Duodenal mucosa (tissue), 2 donors: ENCODE results near the gene AFG1L.
A peak's percentile ranks its signal among the peaks of the same experiment; 100 is the strongest.
"Not testable (repeated sequence)": the region's sequence is repeated elsewhere in the genome, so short reads cannot be mapped to it uniquely, and the experiment has no call there.

ENCODE experiments used
- H3K27ac ChIP-seq: one replicate; pipeline ENCODE4 v1.7.0; 2013; ENCODE audit warnings: low read depth, low read length
- H3K27me3 ChIP-seq, 2 donors: one replicate each; pipeline ENCODE4 v1.7.0; 2013; ENCODE audit warnings: low read length in 2 of 2, control low read depth in 1 of 2; ENCODE audit not compliant: insufficient read depth in 2 of 2, control insufficient read depth in 1 of 2
- H3K36me3 ChIP-seq, 2 donors: one replicate each; pipeline ENCODE4 v1.7.0; 2013; ENCODE audit warnings: low read length in 2 of 2, control low read depth in 1 of 2; ENCODE audit not compliant: insufficient read depth in 2 of 2, control insufficient read depth in 1 of 2
- H3K4me1 ChIP-seq, 2 donors: one replicate each; pipeline ENCODE4 v1.7.0; 2013; ENCODE audit warnings: low read length in 2 of 2, control low read depth in 1 of 2; ENCODE audit not compliant: insufficient read depth in 2 of 2, control insufficient read depth in 1 of 2
- H3K4me3 ChIP-seq, 2 donors: one replicate each; pipeline ENCODE4 v1.7.0; 2013; ENCODE audit warnings: low read length in 2 of 2, low read depth in 1 of 2
- H3K9ac ChIP-seq, 2 donors: one replicate each; pipeline ENCODE4 v1.7.0; 2013; ENCODE audit warnings: low read length in 2 of 2, low read depth in 1 of 2
- H3K9me3 ChIP-seq, 2 donors: one replicate each; pipeline ENCODE4 v1.7.0; 2013; ENCODE audit warnings: low read length in 2 of 2, control low read depth in 1 of 2; ENCODE audit not compliant: control insufficient read depth in 1 of 2

Gene AFG1L

DNA sequence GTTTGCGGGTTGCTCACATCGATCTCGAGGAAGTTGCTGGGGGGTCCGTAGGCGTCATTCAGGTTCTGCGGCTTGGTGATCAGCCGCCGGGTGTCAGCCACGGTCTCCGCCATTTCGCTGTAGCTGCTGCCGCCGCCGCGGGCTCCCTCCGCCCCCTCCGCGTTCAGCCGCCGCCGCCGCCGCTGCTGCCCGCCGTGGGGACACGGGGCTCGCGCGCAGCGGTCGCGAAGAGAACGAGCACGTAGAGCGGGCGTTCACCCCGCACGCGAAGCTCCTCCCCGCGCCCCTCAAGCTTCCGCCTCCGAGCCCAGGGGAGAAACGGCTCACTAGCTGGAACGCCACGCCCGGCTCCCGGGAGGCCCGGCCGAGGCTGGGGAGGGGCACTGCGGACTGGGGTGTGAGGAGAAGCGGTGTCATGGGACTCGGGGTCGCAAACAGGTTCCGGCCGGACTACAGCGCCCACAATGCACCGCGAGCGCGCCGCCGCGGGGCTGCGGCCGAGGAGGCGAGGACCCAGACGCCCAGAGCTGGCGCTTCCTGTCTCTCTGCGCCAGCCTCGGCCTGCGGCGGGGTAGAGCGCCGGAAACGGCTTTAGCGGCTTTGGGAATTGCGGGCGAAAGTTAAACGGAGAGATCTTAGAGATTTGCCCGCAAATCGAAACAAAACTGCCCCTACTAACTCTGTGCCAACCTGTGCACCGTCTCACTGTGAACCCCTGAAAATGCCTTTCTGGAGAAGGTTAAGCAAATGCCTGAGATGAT lies 33.9 kb upstream of the AFG1L start, which contains the start of gene SNX3:
TSS of gene SNX3 (minus strand) at position 232 of the 761 bp plus-strand sequence. CDS start at position 113, 119 bp downstream.
- peak within 1 kb of the TSS; percentile 95 for H3K27ac ChIP-seq
- no peaks in the 10 kb centered on the region for H3K9me3 ChIP-seq
- H3K4me1 ChIP-seq = peaks cover 10 to 11% of the 10 kb centered on the region in 2 donors
- peak within 1 kb of the TSS; percentile 90 to 99 for H3K9ac ChIP-seq
- peak within 1 kb of the TSS; percentile 82 to 99 for H3K4me3 ChIP-seq
- no peaks in the 10 kb centered on the region for H3K27me3 ChIP-seq
- H3K36me3 ChIP-seq = no peaks in the 10 kb centered on the region

DNA sequence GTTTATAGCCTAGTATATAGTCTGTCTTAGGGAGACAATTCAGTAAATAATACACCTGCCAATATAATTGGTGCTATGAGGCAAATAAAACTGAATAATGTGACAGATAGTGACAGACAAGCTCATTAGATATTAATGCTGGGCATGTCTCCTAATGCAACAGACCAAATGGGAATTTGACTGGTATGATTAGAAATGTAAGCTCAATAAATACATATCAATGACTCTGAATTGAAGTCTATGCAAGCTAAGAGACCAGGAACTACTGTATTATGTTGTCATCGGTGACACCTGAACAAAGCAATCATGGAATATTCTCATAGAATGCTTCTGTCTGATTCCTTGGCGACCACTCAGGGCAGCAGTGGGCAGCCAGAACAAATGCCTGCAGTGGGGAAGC lies 31.5 kb upstream of the AFG1L start:
- H3K9me3 ChIP-seq = no peaks in the 10 kb centered on the region
- no peak overlapping the region for H3K27ac ChIP-seq
- H3K27me3 ChIP-seq = no peaks in the 10 kb centered on the region
- H3K9ac ChIP-seq = no peak overlapping the region
- H3K36me3 ChIP-seq = no peaks in the 10 kb centered on the region
- peaks cover 9 to 11% of the 10 kb centered on the region in 2 donors for H3K4me1 ChIP-seq
- H3K4me3 ChIP-seq = no peak overlapping the region

DNA sequence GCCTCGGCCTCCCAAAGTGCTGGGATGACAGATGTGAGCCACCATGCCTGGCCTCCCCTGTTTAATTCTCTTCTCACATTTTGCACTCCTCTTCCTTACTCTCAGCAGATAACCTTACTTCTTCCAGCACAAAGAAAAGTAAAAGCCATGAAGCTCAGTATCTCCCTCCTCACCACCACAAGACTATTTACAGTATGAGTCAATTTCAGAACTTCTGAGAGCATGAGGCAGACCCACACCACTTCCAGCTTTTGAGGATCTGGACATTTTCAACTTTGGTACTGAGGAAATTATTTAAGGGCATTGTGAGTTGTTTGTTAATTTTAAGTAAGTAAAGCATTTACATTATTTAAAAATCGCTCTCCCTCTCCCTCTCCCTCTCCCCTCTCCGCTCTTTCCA lies 26.0 kb upstream of the AFG1L start:
- H3K36me3 ChIP-seq = no peaks in the 10 kb centered on the region

DNA sequence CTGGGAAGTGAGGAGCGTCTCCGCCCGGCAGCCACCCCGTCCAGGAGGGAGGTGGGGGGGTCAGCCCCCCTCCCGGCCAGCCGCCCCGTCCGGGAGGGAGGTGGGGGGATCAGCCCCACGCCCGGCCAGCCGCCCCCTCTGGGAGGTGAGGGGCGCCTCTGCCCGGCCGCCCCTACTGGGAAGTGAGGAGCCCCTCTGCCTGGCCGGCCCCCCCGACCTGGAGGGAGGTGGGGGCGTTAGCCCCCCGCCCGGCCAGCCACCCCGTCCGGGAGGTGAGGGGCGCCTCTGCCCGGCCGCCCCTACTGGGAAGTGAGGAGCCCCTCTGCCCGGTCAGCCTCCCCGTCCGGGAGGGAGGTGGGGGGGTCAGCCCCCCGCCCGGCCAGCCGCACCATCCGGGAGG lies 24.9 kb upstream of the AFG1L start:
- H3K36me3 ChIP-seq, H3K4me3 ChIP-seq, H3K4me1 ChIP-seq, H3K9me3 ChIP-seq, H3K27ac ChIP-seq, H3K27me3 ChIP-seq, H3K9ac ChIP-seq: not testable (repeated sequence)

More for the DNA sequence above, 26.0 kb upstream of the AFG1L start:
- H3K27ac ChIP-seq = no peak overlapping the region
- no peaks in the 10 kb centered on the region for H3K9me3 ChIP-seq
- H3K4me3 ChIP-seq = no peak overlapping the region
- no peaks in the 10 kb centered on the region for H3K4me1 ChIP-seq
- H3K27me3 ChIP-seq = no peaks in the 10 kb centered on the region
- no peak overlapping the region for H3K9ac ChIP-seq

DNA sequence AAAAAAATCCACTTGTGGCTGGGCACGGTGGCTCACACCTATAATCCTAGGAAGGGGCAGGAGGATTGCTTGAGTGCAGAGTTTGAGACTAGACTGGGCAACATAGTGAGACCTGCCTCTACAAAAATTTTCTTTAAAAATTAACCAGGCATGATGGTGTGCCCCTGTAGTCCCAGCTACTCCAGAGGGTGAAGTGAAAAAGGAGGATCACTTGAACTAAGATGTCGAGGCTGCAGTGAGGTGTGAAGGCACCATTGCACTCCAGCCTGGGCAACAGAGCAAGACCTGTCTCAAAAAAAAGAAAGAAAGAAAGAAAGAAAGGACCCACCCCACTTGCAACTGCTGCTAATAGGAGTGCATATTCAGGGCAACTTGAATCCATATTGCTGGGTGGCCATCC lies 20.3 kb upstream of the AFG1L start:
- Histone ChIP-seq H3K27me3 (no peaks in the 10 kb centered on the region), H3K9me3 (no peaks in the 10 kb centered on the region), H3K36me3 (no peaks in the 10 kb centered on the region), H3K9ac (no peak overlapping the region), H3K4me1 (peaks cover 0 to 6% of the 10 kb centered on the region in 2 donors), H3K4me3 (no peak overlapping the region), H3K27ac (no peak overlapping the region)

DNA sequence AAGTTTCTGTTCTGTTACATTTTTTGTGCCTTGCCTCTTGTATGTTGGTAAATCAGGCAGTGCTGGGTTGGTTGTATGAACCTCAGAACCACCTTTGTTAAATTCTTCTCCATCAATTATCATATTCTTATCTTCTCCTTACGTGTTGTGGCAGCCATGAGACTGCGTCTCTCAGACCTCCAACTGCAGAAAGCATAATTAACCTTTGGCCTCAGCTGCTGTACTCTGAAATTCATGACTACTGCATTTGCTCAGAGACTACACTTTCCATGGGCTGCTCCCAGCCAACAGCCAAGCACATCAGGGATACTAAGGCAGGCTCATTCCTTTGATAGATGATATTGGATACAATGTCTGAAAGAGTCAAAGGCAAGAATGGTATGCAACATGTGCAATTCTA lies 18.9 kb upstream of the AFG1L start:
- Histone ChIP-seq H3K4me3 (no peak overlapping the region), H3K27ac (no peak overlapping the region), H3K27me3 (no peaks in the 10 kb centered on the region), H3K9me3 (no peaks in the 10 kb centered on the region), H3K9ac (no peak overlapping the region), H3K4me1 (peaks cover 0 to 6% of the 10 kb centered on the region in 2 donors), H3K36me3 (no peaks in the 10 kb centered on the region)

DNA sequence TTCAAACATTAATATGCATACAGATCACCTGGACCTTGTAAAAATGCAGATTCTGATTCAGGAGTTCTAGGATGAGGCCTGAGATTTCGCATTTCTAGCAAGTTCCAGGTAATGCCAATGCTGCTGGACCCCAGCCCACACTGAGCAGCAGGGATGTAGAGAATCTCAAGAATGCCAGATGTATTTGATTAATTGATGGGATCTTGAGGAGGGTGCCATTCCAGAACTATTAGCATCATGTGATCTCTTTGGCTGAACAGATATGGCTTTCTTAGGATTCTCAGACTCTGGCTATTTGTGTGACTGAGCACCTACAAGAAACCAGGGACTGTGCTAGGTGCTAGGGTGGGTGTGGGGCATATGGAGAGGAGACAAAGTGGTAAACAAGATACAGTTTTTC lies 17.6 kb upstream of the AFG1L start:
- Histone ChIP-seq H3K4me3 (no peak overlapping the region), H3K27ac (no peak overlapping the region), H3K9ac (no peak overlapping the region), H3K27me3 (no peaks in the 10 kb centered on the region), H3K36me3 (no peaks in the 10 kb centered on the region), H3K9me3 (no peaks in the 10 kb centered on the region), H3K4me1 (peaks cover 0 to 6% of the 10 kb centered on the region in 2 donors)

DNA sequence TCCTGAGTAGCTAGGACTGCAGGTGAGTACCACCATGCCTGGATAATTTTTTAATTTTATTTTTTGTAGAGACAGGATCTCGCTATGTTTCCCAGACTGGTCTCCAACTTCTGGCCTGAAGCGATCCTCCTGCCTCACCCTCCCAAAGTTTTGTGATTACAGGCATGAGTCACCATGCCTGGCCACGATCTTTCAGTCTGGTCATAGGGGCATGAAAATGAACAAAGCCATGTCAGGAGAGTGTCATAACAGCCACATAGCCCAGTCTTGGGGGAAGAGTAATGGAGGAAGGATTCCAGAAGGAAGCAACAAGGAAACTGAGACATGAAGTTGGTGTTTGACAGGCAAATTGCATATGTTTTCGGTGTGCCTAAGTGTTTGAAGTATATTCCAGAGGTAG lies 17.0 kb upstream of the AFG1L start:
- no peak overlapping the region for H3K27ac ChIP-seq
- H3K9ac ChIP-seq = no peak overlapping the region
- H3K27me3 ChIP-seq = no peaks in the 10 kb centered on the region
- no peak overlapping the region for H3K4me3 ChIP-seq
- peaks cover 0 to 6% of the 10 kb centered on the region in 2 donors for H3K4me1 ChIP-seq
- H3K36me3 ChIP-seq = no peaks in the 10 kb centered on the region
- no peaks in the 10 kb centered on the region for H3K9me3 ChIP-seq

DNA sequence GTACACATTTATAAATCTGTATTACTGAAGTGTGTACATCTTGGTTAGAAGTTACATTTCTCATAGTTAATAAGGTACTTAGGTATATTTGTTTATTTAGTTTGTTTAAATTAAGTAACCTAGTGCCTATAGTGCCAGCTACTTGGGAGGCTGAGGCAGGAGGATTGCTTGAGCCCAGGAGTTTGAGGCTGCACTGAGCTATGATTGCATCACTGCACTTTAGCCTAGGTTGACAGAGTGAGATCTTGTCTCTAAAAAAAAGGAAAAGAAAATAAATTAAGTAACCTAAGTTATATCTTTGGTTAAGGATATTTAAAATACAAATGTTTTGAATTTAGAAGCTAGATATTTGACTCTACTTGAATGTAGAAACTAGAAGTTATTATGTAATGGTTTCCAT lies 9.5 kb upstream of the AFG1L start:
- Histone ChIP-seq H3K9me3 (no peaks in the 10 kb centered on the region), H3K27ac (no peak overlapping the region), H3K4me1 (no peaks in the 10 kb centered on the region), H3K27me3 (no peaks in the 10 kb centered on the region), H3K4me3 (no peak overlapping the region), H3K36me3 (no peaks in the 10 kb centered on the region), H3K9ac (no peak overlapping the region)

DNA sequence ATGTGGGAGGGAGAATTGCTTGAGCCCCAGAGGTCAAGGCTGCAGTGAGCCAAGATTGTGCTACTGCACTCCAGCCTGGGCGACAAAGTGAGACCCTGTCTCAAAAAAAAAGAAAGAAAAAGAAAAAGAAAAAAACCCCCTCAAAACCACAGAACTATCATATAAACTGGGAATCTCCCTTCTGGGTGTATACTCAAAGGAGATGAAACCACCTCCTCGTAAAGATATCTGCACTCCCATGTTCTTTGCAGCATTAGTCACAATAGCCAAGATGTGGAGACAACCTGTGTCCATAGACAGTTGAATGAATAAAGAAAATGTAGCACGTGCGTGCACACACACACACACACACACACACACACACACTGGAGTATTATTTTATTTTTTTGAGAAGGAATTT lies 8.5 kb upstream of the AFG1L start:
- Histone ChIP-seq H3K9ac (no peak overlapping the region), H3K36me3 (no peaks in the 10 kb centered on the region), H3K27ac (no peak overlapping the region), H3K4me3 (no peak overlapping the region), H3K4me1 (no peaks in the 10 kb centered on the region), H3K27me3 (no peaks in the 10 kb centered on the region), H3K9me3 (no peaks in the 10 kb centered on the region)
